ENCODE measurements around the gene TBC1D1.

TBC1D1 gene

DNA sequence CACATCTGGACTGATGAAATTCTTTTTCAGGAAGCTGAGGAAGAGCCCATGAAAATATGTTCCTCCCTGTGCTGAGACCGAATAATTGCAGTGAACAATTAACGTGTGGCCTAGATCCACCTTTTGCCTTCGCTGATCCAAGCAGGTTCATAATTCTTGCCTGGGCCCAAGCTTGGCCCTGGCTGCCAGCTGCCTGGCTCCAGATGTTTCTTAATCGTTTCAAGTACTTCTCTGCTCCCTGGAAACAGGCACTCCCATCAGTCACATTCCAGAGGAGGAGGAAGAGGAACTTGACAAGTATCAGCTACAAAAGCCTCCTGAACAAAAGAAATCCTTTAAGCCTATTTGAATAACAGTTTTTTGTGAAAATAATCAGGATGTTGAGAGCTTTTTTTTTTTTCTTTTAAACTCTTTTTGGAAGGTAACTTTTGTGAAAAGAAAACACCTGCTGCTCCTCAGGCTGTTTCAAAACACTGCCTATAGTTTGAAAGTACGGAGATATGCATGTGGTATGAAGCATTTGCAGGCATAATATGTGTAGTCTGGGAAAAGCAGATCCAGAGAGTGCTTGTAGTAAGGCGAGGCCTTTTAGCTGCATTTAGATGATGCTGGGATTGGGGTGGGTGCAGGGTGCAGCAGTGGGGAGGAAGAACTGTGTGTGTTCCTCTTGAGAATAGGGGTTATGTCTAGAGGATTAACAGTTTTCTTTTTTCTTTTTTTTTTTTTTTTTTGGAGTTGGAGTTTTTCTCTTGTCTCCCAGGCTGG, 223.7 kb downstream of the TBC1D1 start:
- Histone ChIP-seq H3K4me3 (ENCODE audit: low read depth, low read length) (no peak overlapping the region), H2AK5ac (ENCODE audit: low read length) (no peak overlapping the region), H3K14ac (ENCODE audit: low read length) (no peak overlapping the region), H3K27me3 (ENCODE audit: insufficient read depth, low read length) (no peaks in the 10 kb centered on the region), H3K79me1 (ENCODE audit: low read length) (peaks cover 2% of the 10 kb centered on the region), H3K23ac (ENCODE audit: low read length) (no peak overlapping the region), H3K36me3 (ENCODE audit: control insufficient read depth in 1 of 2, insufficient read depth in 2 of 2, low read length in 2 of 2) (peaks cover 8 to 30% of the 10 kb centered on the region in 2 experiments), H3K4ac (ENCODE audit: low read depth, low read length) (no peak overlapping the region), H3K4me1 (ENCODE audit: control insufficient read depth in 1 of 2, insufficient read depth in 2 of 2, low read length in 2 of 2) (peaks cover 0 to 9% of the 10 kb centered on the region in 2 experiments), H4K8ac (ENCODE audit: low read depth, low read length) (no peak overlapping the region), H2AFZ (ENCODE audit: insufficient read depth, low read length, poor library complexity) (no peak overlapping the region), H3K4me2 (ENCODE audit: low read length) (no peak overlapping the region), H3K18ac (ENCODE audit: low read length) (no peak overlapping the region), H2BK5ac (ENCODE audit: low read depth, low read length, poor library complexity) (no peak overlapping the region), H3K9ac (ENCODE audit: low read length) (peak overlapping the region; percentile 62), H2BK120ac (ENCODE audit: insufficient read depth, low read length, poor library complexity) (no peak overlapping the region), H4K12ac (ENCODE audit: low read depth, low read length) (no peak overlapping the region), H3K79me2 (ENCODE audit: control insufficient read depth, insufficient read depth, low read length, poor library complexity) (no peaks in the 10 kb centered on the region), H4K91ac (ENCODE audit: low read depth, low read length) (no peak overlapping the region), H2BK12ac (ENCODE audit: low read length) (no peak overlapping the region), H3K27ac (ENCODE audit: low read depth, low read length) (no peak overlapping the region), H3K9me3 (ENCODE audit: insufficient read depth, low read depth, low read length) (no peaks in the 10 kb centered on the region)
- DNase-seq = no peak
- WGBS (ENCODE audit: extremely low coverage, insufficient coverage, insufficient read length) = no CpG with 5 or more reads among the region's 6 CpGs

DNA sequence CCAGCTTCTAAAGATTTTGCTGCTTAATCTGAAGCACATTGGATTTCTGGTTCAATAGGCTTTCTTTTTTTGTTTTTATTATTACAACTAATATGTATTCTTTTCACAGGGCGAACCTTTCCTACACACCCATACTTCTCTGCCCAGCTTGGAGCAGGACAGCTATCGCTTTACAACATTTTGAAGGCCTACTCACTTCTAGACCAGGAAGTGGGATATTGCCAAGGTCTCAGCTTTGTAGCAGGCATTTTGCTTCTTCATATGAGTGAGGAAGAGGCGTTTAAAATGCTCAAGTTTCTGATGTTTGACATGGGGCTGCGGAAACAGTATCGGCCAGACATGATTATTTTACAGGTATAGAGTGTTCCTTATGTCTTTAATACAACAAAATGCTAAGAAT, 224.7 kb downstream of the TBC1D1 start:
- Histone ChIP-seq H4K8ac (ENCODE audit: low read depth, low read length) (no peak overlapping the region), H3K4me2 (ENCODE audit: low read length) (no peak overlapping the region), H2BK12ac (ENCODE audit: low read length) (no peak overlapping the region), H3K79me2 (ENCODE audit: control insufficient read depth, insufficient read depth, low read length, poor library complexity) (no peaks in the 10 kb centered on the region), H3K4me3 (ENCODE audit: low read depth, low read length) (no peak overlapping the region), H2BK120ac (ENCODE audit: insufficient read depth, low read length, poor library complexity) (no peak overlapping the region), H3K4me1 (ENCODE audit: control insufficient read depth in 1 of 2, insufficient read depth in 2 of 2, low read length in 2 of 2) (peaks cover 4 to 13% of the 10 kb centered on the region in 2 experiments), H3K9ac (ENCODE audit: low read length) (no peak overlapping the region), H3K36me3 (ENCODE audit: control insufficient read depth in 1 of 2, insufficient read depth in 2 of 2, low read length in 2 of 2) (peaks cover 7 to 30% of the 10 kb centered on the region in 2 experiments), H2AK5ac (ENCODE audit: low read length) (no peak overlapping the region), H3K27me3 (ENCODE audit: insufficient read depth, low read length) (no peaks in the 10 kb centered on the region), H4K12ac (ENCODE audit: low read depth, low read length) (no peak overlapping the region), H2BK5ac (ENCODE audit: low read depth, low read length, poor library complexity) (no peak overlapping the region), H3K14ac (ENCODE audit: low read length) (no peak overlapping the region), H3K18ac (ENCODE audit: low read length) (no peak overlapping the region), H4K91ac (ENCODE audit: low read depth, low read length) (no peak overlapping the region), H2AFZ (ENCODE audit: insufficient read depth, low read length, poor library complexity) (no peak overlapping the region), H3K23ac (ENCODE audit: low read length) (no peak overlapping the region), H3K79me1 (ENCODE audit: low read length) (peaks cover 7% of the 10 kb centered on the region), H3K27ac (ENCODE audit: low read depth, low read length) (no peak overlapping the region), H3K9me3 (ENCODE audit: insufficient read depth, low read depth, low read length) (no peaks in the 10 kb centered on the region), H3K4ac (ENCODE audit: low read depth, low read length) (no peak overlapping the region)
- DNase-seq = no peak
- WGBS (ENCODE audit: extremely low coverage, insufficient coverage, insufficient read length) = no CpG with 5 or more reads among the region's 5 CpGs

DNA sequence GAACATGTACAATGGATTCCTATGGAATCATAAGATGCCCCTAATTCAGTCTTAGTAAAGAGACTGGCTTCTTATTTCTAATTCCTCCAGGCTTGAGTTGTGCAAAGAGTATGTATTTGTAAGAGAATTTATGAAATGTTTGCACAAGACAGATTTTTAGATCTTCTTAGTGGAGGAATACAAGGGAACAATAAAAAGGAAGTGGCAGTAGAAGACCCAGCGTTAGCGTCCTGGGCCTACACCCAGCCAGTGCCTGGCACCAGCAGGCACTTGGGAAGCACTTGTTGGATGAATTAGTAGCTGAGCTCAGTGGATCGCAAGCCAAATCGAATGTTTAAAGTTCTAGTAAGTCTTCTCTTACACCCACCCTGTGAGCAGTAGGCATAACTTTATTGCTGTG, 226.7 kb downstream of the TBC1D1 start:
- H3K4ac ChIP-seq (ENCODE audit: low read depth, low read length) = no peak overlapping the region
- H3K4me1 ChIP-seq (ENCODE audit: control insufficient read depth in 1 of 2, insufficient read depth in 2 of 2, low read length in 2 of 2) = peaks cover 9 to 19% of the 10 kb centered on the region in 2 experiments
- no peak overlapping the region for H2BK5ac ChIP-seq (ENCODE audit: low read depth, low read length, poor library complexity)
- H3K9ac ChIP-seq (ENCODE audit: low read length) = no peak overlapping the region
- DNase-seq = no peak
- H3K79me2 ChIP-seq (ENCODE audit: control insufficient read depth, insufficient read depth, low read length, poor library complexity) = no peaks in the 10 kb centered on the region
- peak overlapping the region; percentile 63 for H3K18ac ChIP-seq (ENCODE audit: low read length)
- no peak overlapping the region for H2AFZ ChIP-seq (ENCODE audit: insufficient read depth, low read length, poor library complexity)
- H3K4me3 ChIP-seq (ENCODE audit: low read depth, low read length) = no peak overlapping the region
- H2BK120ac ChIP-seq (ENCODE audit: insufficient read depth, low read length, poor library complexity) = no peak overlapping the region
- no peak overlapping the region for H3K4me2 ChIP-seq (ENCODE audit: low read length)
- no peak overlapping the region for H3K14ac ChIP-seq (ENCODE audit: low read length)
- H2BK12ac ChIP-seq (ENCODE audit: low read length) = no peak overlapping the region
- no peak overlapping the region for H4K91ac ChIP-seq (ENCODE audit: low read depth, low read length)
- peaks cover 11 to 31% of the 10 kb centered on the region in 2 experiments for H3K36me3 ChIP-seq (ENCODE audit: control insufficient read depth in 1 of 2, insufficient read depth in 2 of 2, low read length in 2 of 2)
- H3K79me1 ChIP-seq (ENCODE audit: low read length) = peaks cover 12% of the 10 kb centered on the region
- H3K27ac ChIP-seq (ENCODE audit: low read depth, low read length) = no peak overlapping the region
- no peaks in the 10 kb centered on the region for H3K9me3 ChIP-seq (ENCODE audit: insufficient read depth, low read depth, low read length)
- no peak overlapping the region for H4K8ac ChIP-seq (ENCODE audit: low read depth, low read length)
- H3K23ac ChIP-seq (ENCODE audit: low read length) = no peak overlapping the region
- no peak overlapping the region for H4K12ac ChIP-seq (ENCODE audit: low read depth, low read length)
- H2AK5ac ChIP-seq (ENCODE audit: low read length) = no peak overlapping the region
- WGBS (ENCODE audit: extremely low coverage, insufficient coverage, insufficient read length) = no CpG with 5 or more reads among the region's 4 CpGs
- no peaks in the 10 kb centered on the region for H3K27me3 ChIP-seq (ENCODE audit: insufficient read depth, low read length)

DNA sequence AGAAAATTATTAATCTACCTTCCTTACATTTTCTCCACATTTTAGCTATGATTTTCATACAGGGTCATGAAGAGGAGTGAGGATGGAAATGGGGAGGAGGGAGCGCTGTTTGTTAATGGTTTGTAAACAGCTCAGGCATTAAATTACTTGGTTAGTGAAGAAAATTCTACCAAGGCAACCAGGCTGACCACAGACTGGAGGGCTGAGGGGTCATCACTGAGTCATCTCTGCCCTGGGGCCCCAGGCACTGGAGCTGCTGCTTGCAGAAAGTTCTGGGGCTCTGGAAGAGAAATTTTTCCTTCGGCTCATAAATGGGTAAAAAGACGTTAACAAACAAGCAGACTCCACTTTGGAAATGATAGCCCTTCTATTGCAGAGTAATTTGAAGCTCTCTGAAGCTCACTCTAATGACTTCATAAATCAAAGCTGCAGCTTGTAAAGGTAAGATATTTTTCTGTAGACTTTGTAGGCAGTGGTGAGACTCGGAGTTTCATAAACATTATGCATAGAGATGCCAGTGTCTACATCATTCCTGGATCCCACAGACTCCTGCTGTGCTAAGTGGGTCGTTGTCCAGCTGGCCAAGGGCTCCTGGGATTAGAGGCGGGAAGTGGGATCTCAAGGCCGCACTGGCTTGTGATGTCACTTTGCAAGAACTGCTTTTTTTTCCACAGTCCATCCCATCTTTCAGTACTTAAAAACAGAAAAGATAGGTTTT, 228.9 kb downstream of the TBC1D1 start:
- DNase-seq = no peak
- H3K79me1 ChIP-seq (ENCODE audit: low read length) = peaks cover 12% of the 10 kb centered on the region
- H2BK120ac ChIP-seq (ENCODE audit: insufficient read depth, low read length, poor library complexity) = peak overlapping the region; percentile 71
- peaks cover 11 to 26% of the 10 kb centered on the region in 2 experiments for H3K36me3 ChIP-seq (ENCODE audit: control insufficient read depth in 1 of 2, insufficient read depth in 2 of 2, low read length in 2 of 2)
- H3K18ac ChIP-seq (ENCODE audit: low read length) = peak overlapping the region; percentile 84
- H3K27ac ChIP-seq (ENCODE audit: low read depth, low read length) = peak overlapping the region; percentile 72
- H3K4me1 ChIP-seq (ENCODE audit: control insufficient read depth in 1 of 2, insufficient read depth in 2 of 2, low read length in 2 of 2) = peaks cover 9 to 13% of the 10 kb centered on the region in 2 experiments
- H4K91ac ChIP-seq (ENCODE audit: low read depth, low read length) = peak overlapping the region; percentile 59
- no peak overlapping the region for H3K9ac ChIP-seq (ENCODE audit: low read length)
- peak overlapping the region; percentile 91 for H2BK12ac ChIP-seq (ENCODE audit: low read length)
- no peak overlapping the region for H4K12ac ChIP-seq (ENCODE audit: low read depth, low read length)
- H2AFZ ChIP-seq (ENCODE audit: insufficient read depth, low read length, poor library complexity) = no peak overlapping the region
- no peak overlapping the region for H3K23ac ChIP-seq (ENCODE audit: low read length)
- no peak overlapping the region for H3K14ac ChIP-seq (ENCODE audit: low read length)
- no CpG with 5 or more reads among the region's 7 CpGs for WGBS (ENCODE audit: extremely low coverage, insufficient coverage, insufficient read length)
- H2BK5ac ChIP-seq (ENCODE audit: low read depth, low read length, poor library complexity) = peak overlapping the region; percentile 71
- H2AK5ac ChIP-seq (ENCODE audit: low read length) = no peak overlapping the region
- H3K9me3 ChIP-seq (ENCODE audit: insufficient read depth, low read depth, low read length) = no peaks in the 10 kb centered on the region
- no peaks in the 10 kb centered on the region for H3K27me3 ChIP-seq (ENCODE audit: insufficient read depth, low read length)
- no peak overlapping the region for H3K4me3 ChIP-seq (ENCODE audit: low read depth, low read length)
- H3K79me2 ChIP-seq (ENCODE audit: control insufficient read depth, insufficient read depth, low read length, poor library complexity) = no peaks in the 10 kb centered on the region
- peak overlapping the region; percentile 20 for H3K4me2 ChIP-seq (ENCODE audit: low read length)
- no peak overlapping the region for H3K4ac ChIP-seq (ENCODE audit: low read depth, low read length)
- H4K8ac ChIP-seq (ENCODE audit: low read depth, low read length) = no peak overlapping the region

Measured in trophoblast cell (in vitro differentiated cells and primary cell).